Neural crest cell (in vitro differentiated cells): ENCODE measurements around the gene ZCCHC17. TPM values are rescaled to one million over a fixed set of nuclear protein-coding genes. Genes with fewer than 3 reads are reported as not detected.

Experiments used
- DNase-seq: peaks from one replicate; pipeline ENCODE4 v3.0.0; 2021; ENCODE audit warnings: low read depth, mixed read lengths, low spot score
- H3K27ac Mint-ChIP-seq: one replicate; pipeline ENCODE4 v1.8.0; 2021; ENCODE audit warnings: mild to moderate bottlenecking, mixed read lengths; ENCODE audit not compliant: unreplicated experiment
- H3K27me3 Mint-ChIP-seq: 2 replicates; pipeline ENCODE4 v1.8.0; 2021; ENCODE audit warnings: low read depth, mild to moderate bottlenecking, mixed read lengths
- H3K36me3 Mint-ChIP-seq: 2 replicates; pipeline ENCODE4 v1.8.0; 2021; ENCODE audit warnings: low read depth, mild to moderate bottlenecking, mixed read lengths
- H3K4me1 Mint-ChIP-seq: 2 replicates; pipeline ENCODE4 v1.8.0; 2021; ENCODE audit warnings: mixed read lengths
- H3K4me3 Mint-ChIP-seq: one replicate; pipeline ENCODE4 v1.8.0; 2021; ENCODE audit warnings: mild to moderate bottlenecking, mixed read lengths
- H3K9me3 Mint-ChIP-seq: 2 replicates; pipeline ENCODE4 v1.8.0; 2021; ENCODE audit warnings: mixed read lengths
- total RNA-seq: library from RNA; stranded (reverse); gene quantifications from 2 replicates; pipeline ENCODE4 v1.2.1, GENCODE V29; 2021
- TF ChIP-seq, protein P1 (sequence below): fragments of 200-600 bp; sonication (generic); conservative IDR thresholded peaks from 2 replicates; pipeline ENCODE4 v1.5.0; 2021; ENCODE audit warnings: antibody characterized with exemption, mild to moderate bottlenecking

Gene ZCCHC17
- total RNA-seq, 1 donor from 2014 or later: 59.7 TPM

DNA sequence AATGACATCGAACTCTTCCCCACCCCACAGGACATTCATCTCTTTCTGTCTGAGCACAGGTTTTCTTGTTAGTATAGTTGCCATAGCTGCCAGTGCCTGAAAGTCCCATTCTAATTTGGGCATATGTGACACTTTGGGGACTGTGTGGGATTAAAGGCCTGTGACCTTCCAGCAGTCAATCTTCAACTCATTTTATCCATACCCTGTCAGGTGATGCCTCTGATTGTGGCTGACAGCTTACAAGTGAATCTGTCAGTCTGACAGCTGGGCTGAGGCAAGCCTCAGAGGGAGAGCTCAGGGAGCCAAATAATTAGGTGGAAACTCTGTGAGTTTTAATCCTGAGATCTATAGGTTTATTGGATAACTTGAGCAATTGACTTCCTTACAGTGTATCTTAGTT lies 29.6 kb downstream of the ZCCHC17 start:
- no peak overlapping the region for H3K4me3 Mint-ChIP-seq
- no peaks in the 10 kb centered on the region for H3K36me3 Mint-ChIP-seq
- TF ChIP-seq, protein P1, sequence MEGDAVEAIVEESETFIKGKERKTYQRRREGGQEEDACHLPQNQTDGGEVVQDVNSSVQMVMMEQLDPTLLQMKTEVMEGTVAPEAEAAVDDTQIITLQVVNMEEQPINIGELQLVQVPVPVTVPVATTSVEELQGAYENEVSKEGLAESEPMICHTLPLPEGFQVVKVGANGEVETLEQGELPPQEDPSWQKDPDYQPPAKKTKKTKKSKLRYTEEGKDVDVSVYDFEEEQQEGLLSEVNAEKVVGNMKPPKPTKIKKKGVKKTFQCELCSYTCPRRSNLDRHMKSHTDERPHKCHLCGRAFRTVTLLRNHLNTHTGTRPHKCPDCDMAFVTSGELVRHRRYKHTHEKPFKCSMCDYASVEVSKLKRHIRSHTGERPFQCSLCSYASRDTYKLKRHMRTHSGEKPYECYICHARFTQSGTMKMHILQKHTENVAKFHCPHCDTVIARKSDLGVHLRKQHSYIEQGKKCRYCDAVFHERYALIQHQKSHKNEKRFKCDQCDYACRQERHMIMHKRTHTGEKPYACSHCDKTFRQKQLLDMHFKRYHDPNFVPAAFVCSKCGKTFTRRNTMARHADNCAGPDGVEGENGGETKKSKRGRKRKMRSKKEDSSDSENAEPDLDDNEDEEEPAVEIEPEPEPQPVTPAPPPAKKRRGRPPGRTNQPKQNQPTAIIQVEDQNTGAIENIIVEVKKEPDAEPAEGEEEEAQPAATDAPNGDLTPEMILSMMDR: no peak

DNA sequence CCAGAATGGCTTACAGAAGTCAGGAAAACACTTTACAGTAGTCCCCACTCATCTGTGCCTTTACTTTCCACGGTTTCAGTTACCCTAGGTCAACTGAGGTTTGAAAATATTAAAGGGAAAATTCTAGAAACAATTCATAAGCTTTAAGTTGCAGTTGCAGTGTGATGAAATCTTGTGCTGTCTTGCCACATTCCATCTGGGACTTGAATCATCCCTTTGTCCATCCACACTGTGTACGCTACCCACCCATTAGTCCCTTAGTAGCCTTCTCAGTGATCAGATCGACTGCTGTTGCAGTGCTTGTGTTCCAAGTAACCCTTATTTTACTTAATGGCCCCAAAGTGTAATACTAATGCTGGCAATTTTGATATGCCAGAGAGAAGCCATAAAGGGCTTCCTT lies 30.5 kb downstream of the ZCCHC17 start:
- Mint-ChIP-seq H3K27ac (peak overlapping the region; percentile 48), H3K27me3 (no peaks in the 10 kb centered on the region), H3K4me1 (peaks cover 9% of the 10 kb centered on the region), H3K9me3 (no peaks in the 10 kb centered on the region), H3K4me3 (no peak overlapping the region), H3K36me3 (peaks cover 4% of the 10 kb centered on the region)
- DNase-seq: no peak
- TF ChIP-seq, protein P1: no peak

More for the DNA sequence above, 29.6 kb downstream of the ZCCHC17 start:
- H3K9me3 Mint-ChIP-seq: no peaks in the 10 kb centered on the region
- DNase-seq: no peak
- no peak overlapping the region for H3K27ac Mint-ChIP-seq
- H3K27me3 Mint-ChIP-seq: no peaks in the 10 kb centered on the region
- H3K4me1 Mint-ChIP-seq: peaks cover 9% of the 10 kb centered on the region

DNA sequence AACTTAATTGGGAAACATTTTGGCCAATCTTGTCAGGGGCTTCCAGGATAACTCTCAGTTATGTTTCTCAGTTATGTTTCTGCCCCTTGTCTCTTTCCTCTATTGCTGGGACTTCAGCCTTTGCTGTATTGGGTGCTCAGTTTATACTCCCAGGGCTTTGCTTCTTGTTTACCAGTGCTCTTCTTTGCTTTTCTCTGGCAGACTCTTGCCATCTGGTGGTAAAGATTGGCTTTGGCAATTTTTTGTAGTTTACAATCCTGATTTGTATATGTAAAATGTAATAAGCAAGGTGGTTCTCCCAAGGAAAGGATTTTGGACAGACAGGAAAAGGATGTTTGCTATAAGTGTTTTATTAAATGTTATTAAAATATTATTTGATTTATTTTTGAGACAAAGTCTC lies 38.2 kb downstream of the ZCCHC17 start:
- Mint-ChIP-seq H3K9me3 (no peaks in the 10 kb centered on the region), H3K27me3 (no peaks in the 10 kb centered on the region), H3K4me1 (no peaks in the 10 kb centered on the region), H3K36me3 (peaks cover 11% of the 10 kb centered on the region), H3K27ac (no peak overlapping the region), H3K4me3 (no peak overlapping the region)
- TF ChIP-seq, protein P1: peak; percentile 66
- no peak for DNase-seq

DNA sequence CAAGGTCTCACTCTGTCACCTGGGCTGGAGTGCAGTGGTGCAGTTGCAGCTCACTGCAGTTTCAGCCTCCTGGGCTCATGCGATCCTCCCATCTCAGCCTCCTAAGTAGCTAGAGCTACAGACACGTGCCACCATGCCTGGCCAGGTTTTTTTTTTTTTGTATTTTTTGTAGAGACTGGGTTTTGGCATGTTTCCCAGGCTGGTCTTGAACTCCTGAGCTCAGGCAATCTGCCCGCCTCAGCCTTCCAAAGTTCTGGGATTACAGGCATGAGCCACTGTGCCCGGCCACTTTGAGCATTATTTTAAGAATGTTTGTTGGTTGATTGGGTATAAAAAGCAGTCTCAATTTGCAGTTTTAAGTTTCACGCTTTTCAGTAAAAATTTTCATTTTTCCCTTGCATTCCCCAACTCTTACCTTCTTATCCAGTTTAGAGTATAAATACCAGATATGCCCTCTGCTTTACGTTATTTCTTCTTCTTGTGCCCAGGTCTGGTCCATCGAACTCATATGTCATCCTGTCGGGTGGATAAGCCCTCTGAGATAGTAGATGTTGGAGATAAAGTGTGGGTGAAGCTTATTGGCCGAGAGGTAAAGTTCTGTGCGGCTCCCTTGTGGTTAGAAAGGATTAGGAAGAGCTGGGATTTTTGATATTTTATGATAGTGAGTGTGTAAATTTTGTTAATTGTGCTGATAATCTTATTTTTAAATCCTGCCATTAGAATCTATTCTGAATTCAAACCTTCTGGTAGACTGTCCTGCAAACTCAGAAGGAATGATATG lies 40.0 kb downstream of the ZCCHC17 start:
- TF ChIP-seq, protein P1: no peak
- Mint-ChIP-seq H3K9me3 (no peaks in the 10 kb centered on the region), H3K4me3 (no peak overlapping the region), H3K36me3 (peaks cover 8% of the 10 kb centered on the region), H3K4me1 (no peaks in the 10 kb centered on the region), H3K27me3 (no peaks in the 10 kb centered on the region), H3K27ac (no peak overlapping the region)
- DNase-seq: no peak

DNA sequence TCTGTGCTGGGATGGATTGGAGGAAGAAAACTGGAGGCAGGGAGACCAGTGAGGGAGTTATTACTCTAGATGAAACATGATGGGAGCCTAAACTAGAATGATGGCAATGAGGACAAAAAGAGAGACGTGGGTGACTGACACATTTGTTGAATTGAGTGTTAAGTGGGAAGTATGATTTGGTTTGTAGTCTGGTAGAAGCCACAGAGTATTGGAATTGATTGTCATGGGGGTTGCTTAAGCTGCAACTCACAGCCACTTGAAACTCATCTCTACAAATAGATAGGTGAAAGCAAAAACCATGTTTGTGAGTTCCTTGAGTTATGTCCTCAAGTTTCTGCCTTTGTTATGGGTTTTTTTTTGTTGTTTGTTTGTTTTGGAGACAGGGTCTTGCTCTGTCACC lies 47.7 kb downstream of the ZCCHC17 start:
- Mint-ChIP-seq H3K9me3 (no peaks in the 10 kb centered on the region), H3K4me3 (no peak overlapping the region), H3K4me1 (no peaks in the 10 kb centered on the region), H3K27ac (no peak overlapping the region), H3K36me3 (peaks cover 2% of the 10 kb centered on the region), H3K27me3 (no peaks in the 10 kb centered on the region)
- TF ChIP-seq, protein P1: no peak
- DNase-seq: no peak
